ENCODE data around the gene MYO7B. TPM values are rescaled to one million over a fixed set of nuclear protein-coding genes. Genes with fewer than 3 reads are reported as not detected.

Gene MYO7B
- total and polyA plus RNA-seq, 7 donors = 0.28 to 0.61 (median 0.49) TPM

DNA sequence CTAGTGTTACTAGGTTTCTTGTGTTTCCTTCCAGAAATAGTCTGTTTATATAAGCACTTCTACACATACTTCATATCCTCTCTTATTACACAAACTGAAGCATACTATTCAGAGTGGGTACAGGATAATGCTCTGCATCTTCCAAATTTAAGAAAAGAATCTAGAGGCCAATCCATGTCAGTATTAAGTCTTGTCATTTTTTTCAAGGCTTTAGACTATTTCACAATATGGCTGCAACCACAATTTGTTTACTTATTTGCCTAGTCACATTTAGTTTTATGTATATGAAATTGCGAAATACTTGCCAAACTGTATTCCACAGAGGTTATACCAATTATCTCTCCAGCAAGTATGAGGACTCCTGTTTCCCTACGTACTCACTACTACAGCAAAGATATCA, 37.1 kb upstream of the MYO7B start:
- no peaks in the 10 kb centered on the region for H3K27me3 ChIP-seq (ENCODE audit: insufficient read depth in 3 of 3, low read length in 2 of 3)
- TF ChIP-seq, protein P1, sequence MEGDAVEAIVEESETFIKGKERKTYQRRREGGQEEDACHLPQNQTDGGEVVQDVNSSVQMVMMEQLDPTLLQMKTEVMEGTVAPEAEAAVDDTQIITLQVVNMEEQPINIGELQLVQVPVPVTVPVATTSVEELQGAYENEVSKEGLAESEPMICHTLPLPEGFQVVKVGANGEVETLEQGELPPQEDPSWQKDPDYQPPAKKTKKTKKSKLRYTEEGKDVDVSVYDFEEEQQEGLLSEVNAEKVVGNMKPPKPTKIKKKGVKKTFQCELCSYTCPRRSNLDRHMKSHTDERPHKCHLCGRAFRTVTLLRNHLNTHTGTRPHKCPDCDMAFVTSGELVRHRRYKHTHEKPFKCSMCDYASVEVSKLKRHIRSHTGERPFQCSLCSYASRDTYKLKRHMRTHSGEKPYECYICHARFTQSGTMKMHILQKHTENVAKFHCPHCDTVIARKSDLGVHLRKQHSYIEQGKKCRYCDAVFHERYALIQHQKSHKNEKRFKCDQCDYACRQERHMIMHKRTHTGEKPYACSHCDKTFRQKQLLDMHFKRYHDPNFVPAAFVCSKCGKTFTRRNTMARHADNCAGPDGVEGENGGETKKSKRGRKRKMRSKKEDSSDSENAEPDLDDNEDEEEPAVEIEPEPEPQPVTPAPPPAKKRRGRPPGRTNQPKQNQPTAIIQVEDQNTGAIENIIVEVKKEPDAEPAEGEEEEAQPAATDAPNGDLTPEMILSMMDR (IDR thresholded peaks at IDR 0.05) = no peak
- no peak for DNase-seq
- intact Hi-C loops (cut with DNase I) = no loop called here
- no peaks in the 10 kb centered on the region for H3K9me3 ChIP-seq
- no peak for ATAC-seq
- H3K4me3 ChIP-seq = no peak overlapping the region
- no peak overlapping the region for H3K27ac ChIP-seq
- 86 to 91% (median 90%) methylated on average over 2 of the region's 2 CpGs for WGBS, 3 donors
- H3K4me1 ChIP-seq = no peaks in the 10 kb centered on the region
- peaks cover 7 to 100% of the 10 kb centered on the region in 2 donors for H3K36me3 ChIP-seq (ENCODE audit: insufficient read depth in 1 of 2, low read depth in 1 of 2)

DNA sequence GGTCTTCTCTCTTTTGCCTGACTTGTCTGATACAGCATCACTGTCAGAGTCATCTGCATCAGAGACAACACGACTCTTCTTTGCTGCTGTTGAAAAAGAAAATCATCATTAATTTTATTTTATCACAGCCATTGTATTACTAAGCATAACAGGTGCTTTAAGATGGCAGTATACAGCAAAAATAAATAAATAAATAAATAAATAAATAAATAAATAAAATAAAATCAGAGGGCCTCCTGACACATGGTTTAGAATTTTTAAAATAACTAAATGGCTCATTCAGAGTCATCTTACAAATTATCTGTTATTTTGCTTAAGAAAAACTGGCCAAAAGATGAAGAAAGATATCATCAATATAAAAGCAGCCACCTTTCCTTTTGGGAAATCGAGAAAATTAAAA, 32.0 kb upstream of the MYO7B start:
- no peaks in the 10 kb centered on the region for H3K9me3 ChIP-seq
- TF ChIP-seq, protein P1 (IDR thresholded peaks at IDR 0.05) = no peak
- no peak overlapping the region for H3K27ac ChIP-seq
- H3K4me3 ChIP-seq = no peak overlapping the region
- no peak for ATAC-seq
- intact Hi-C loops (cut with DNase I) = no loop called here
- peaks cover 7 to 71% of the 10 kb centered on the region in 2 donors for H3K36me3 ChIP-seq (ENCODE audit: insufficient read depth in 1 of 2, low read depth in 1 of 2)
- no peaks in the 10 kb centered on the region for H3K27me3 ChIP-seq (ENCODE audit: insufficient read depth in 3 of 3, low read length in 2 of 3)
- peaks cover 26% of the 10 kb centered on the region for H3K4me1 ChIP-seq
- 93 to 97% (median 94%) methylated on average over 2 of the region's 2 CpGs for WGBS, 3 donors
- no peak for DNase-seq

DNA sequence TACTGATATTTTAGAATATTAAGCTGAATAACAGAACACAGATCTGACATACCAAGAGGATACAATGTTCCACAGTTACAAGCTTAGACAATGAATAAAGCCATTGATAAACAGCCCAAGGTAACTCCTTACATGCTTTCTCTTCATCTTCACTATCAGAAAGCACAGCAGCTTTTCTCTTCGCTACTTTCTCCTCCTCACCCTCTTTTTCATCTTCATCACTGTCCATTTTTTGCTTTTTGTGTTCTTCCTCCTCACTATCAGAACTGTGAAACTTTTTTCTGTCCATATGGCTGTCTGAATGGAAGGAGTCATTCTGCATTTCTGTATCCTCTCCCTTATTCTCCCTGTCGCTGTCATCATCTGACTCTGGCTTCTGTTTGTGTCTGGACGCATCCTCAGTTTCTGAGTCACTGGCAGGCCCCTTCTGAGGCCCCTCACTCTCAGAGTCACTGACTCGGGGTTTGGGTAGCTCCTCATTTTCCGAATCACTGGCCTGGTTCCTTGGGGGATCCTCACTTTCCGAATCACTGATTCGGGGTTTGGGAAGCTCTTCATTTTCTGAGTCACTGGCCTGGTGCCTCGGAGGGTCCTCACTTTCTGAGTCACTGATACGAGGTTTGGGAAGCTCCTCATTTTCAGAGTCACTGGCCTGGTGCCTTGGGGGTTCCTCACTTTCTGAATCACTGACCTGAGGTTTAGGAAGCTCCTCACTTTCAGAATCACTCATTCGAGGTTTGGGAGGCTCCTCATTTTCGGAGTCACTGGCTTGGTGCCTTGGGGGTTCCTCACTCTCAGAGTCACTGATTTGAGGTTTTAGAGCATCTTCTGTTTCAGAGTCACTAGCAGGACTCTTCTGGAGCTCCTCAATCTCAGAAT, 30.7 kb upstream of the MYO7B start:
- DNase-seq = no peak
- Histone ChIP-seq H3K27ac (no peak overlapping the region), H3K27me3 (ENCODE audit: insufficient read depth in 3 of 3, low read length in 2 of 3) (no peaks in the 10 kb centered on the region), H3K4me3 (no peak overlapping the region), H3K36me3 (ENCODE audit: insufficient read depth in 1 of 2, low read depth in 1 of 2) (peaks cover 7 to 58% of the 10 kb centered on the region in 2 donors), H3K4me1 (peaks cover 39% of the 10 kb centered on the region), H3K9me3 (no peaks in the 10 kb centered on the region)
- intact Hi-C loops (cut with DNase I) = no loop called here
- WGBS, 3 donors = 90 to 95% (median 91%) methylated on average over 11 of the region's 11 CpGs
- no peak for ATAC-seq
- TF ChIP-seq, protein P1 (IDR thresholded peaks at IDR 0.05) = no peak

DNA sequence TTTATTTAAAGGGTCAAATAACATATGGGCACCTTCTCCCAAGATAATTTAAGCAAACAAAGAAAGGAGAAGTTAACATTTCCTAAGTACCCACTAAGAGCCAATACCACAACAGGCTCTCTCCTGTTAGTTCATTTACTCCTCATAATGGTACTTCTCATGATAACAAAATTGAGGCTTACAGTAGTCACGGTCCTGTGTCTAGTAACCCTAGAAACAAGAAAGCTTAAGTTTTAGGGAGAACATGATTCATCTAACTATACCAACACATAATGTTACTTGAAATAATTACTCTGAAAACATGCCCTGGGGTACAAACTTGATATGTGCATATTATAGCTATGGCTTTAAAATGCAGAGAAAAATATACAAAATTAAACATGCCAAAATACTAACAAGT, 29.0 kb upstream of the MYO7B start:
- 78 to 86% (median 84%) methylated on average over 1 of the region's 1 CpG for WGBS, 3 donors
- H3K27me3 ChIP-seq (ENCODE audit: insufficient read depth in 3 of 3, low read length in 2 of 3) = no peaks in the 10 kb centered on the region
- H3K27ac ChIP-seq = peak overlapping the region; percentile 85
- H3K4me1 ChIP-seq = peaks cover 54% of the 10 kb centered on the region
- no peak overlapping the region for H3K4me3 ChIP-seq
- TF ChIP-seq, protein P1 (IDR thresholded peaks at IDR 0.05) = no peak
- no peak for DNase-seq
- no peak for ATAC-seq
- H3K36me3 ChIP-seq (ENCODE audit: insufficient read depth in 1 of 2, low read depth in 1 of 2) = peaks cover 7 to 41% of the 10 kb centered on the region in 2 donors
- no peaks in the 10 kb centered on the region for H3K9me3 ChIP-seq
- intact Hi-C loops (cut with DNase I) = no loop called here

All from psoas muscle (tissue), 8 donors.